Chondrocyte (in vitro differentiated cells): ENCODE data around the gene ASS1. TPM values are rescaled to one million over a fixed set of nuclear protein-coding genes. Genes with fewer than 3 reads are reported as not detected.
"Not testable (repeated sequence)": the region's sequence is repeated elsewhere in the genome, so short reads cannot be mapped to it uniquely, and the experiment has no call there.

Experiments
- DNase-seq: peaks from one replicate; pipeline ENCODE4 v3.0.0; 2021; ENCODE audit warnings: mixed read lengths, low spot score
- H3K27ac Mint-ChIP-seq: one replicate; pipeline ENCODE4 v1.8.0; 2021; ENCODE audit warnings: mild to moderate bottlenecking, moderate library complexity, mixed read lengths; ENCODE audit not compliant: unreplicated experiment
- H3K27me3 Mint-ChIP-seq: 2 replicates; pipeline ENCODE4 v1.8.0; 2021; ENCODE audit warnings: low read depth, mixed read lengths
- H3K36me3 Mint-ChIP-seq: 2 replicates; pipeline ENCODE4 v1.8.0; 2021; ENCODE audit warnings: low read depth, mixed read lengths
- H3K4me1 Mint-ChIP-seq: 2 replicates; pipeline ENCODE4 v1.8.0; 2021; ENCODE audit warnings: low read depth, mild to moderate bottlenecking, mixed read lengths
- H3K4me3 Mint-ChIP-seq: one replicate; pipeline ENCODE4 v1.8.0; 2021; ENCODE audit warnings: mild to moderate bottlenecking, moderate library complexity, mixed read lengths; ENCODE audit not compliant: unreplicated experiment
- H3K9me3 Mint-ChIP-seq: 2 replicates; pipeline ENCODE4 v1.8.0; 2021; ENCODE audit warnings: low read depth, mixed read lengths
- CTCF ChIP-seq: fragments of 200-600 bp; sonication (generic); IDR thresholded peaks from 2 replicates; pipeline ENCODE4 v1.5.0; 2021; ENCODE audit warnings: antibody characterized with exemption, mild to moderate bottlenecking, moderate library complexity
- total RNA-seq: library from RNA; stranded (reverse); gene quantifications from 3 replicates; pipeline ENCODE4 v1.2.1, GENCODE V29; 2021

The ASS1 gene
- total RNA-seq, 1 donor from 2014 or later, result 193 TPM

- Mint-ChIP-seq H3K27ac (no peak overlapping the region), H3K27me3 (peaks cover 9% of the 10 kb centered on the region), H3K4me3 (no peak overlapping the region), H3K4me1 (peaks cover 13% of the 10 kb centered on the region), H3K36me3 (no peaks in the 10 kb centered on the region), H3K9me3 (no peaks in the 10 kb centered on the region)
- DNase-seq, result peak; percentile 88
- no peak for TF ChIP-seq CTCF
Observed at GRCh38 chr9:130431536-130432303, 13.0 kb upstream of the ASS1 start.

GRCh38 chr9:130432362-130432761 lies 12.4 kb upstream of the ASS1 start:
- peaks cover 7% of the 10 kb centered on the region for H3K27me3 Mint-ChIP-seq
- no peak for DNase-seq
- peak overlapping the region; percentile 24 for H3K4me3 Mint-ChIP-seq
- no peaks in the 10 kb centered on the region for H3K36me3 Mint-ChIP-seq
- H3K27ac Mint-ChIP-seq, result no peak overlapping the region
- peak; percentile 29 for TF ChIP-seq CTCF
- no peaks in the 10 kb centered on the region for H3K9me3 Mint-ChIP-seq
- peaks cover 8% of the 10 kb centered on the region for H3K4me1 Mint-ChIP-seq

- no peak for TF ChIP-seq CTCF
- H3K9me3 Mint-ChIP-seq, result no peaks in the 10 kb centered on the region
- H3K4me1 Mint-ChIP-seq, result peaks cover 8% of the 10 kb centered on the region
- H3K27me3 Mint-ChIP-seq, result peaks cover 7% of the 10 kb centered on the region
- DNase-seq, result no peak
- no peaks in the 10 kb centered on the region for H3K36me3 Mint-ChIP-seq
- H3K4me3 Mint-ChIP-seq, result no peak overlapping the region
- H3K27ac Mint-ChIP-seq, result no peak overlapping the region
Observed at GRCh38 chr9:130432796-130433167, 12.0 kb upstream of the ASS1 start.

GRCh38 chr9:130433168-130433946 lies 11.4 kb upstream of the ASS1 start:
- DNase-seq, result no peak
- Mint-ChIP-seq H3K4me1 (peaks cover 8% of the 10 kb centered on the region), H3K4me3 (peak overlapping the region; percentile 42), H3K36me3 (no peaks in the 10 kb centered on the region), H3K27ac (no peak overlapping the region), H3K9me3 (no peaks in the 10 kb centered on the region), H3K27me3 (peaks cover 7% of the 10 kb centered on the region)
- peak; percentile 80 for TF ChIP-seq CTCF

- Mint-ChIP-seq H3K9me3 (no peaks in the 10 kb centered on the region), H3K4me3 (peak overlapping the region; percentile 42)
Observed at GRCh38 chr9:130433947-130434262, 10.9 kb upstream of the ASS1 start.

GRCh38 chr9:130434656-130435055 lies 10.1 kb upstream of the ASS1 start:
- H3K9me3 Mint-ChIP-seq, H3K27me3 Mint-ChIP-seq, H3K4me1 Mint-ChIP-seq, DNase-seq, H3K27ac Mint-ChIP-seq, H3K36me3 Mint-ChIP-seq, H3K4me3 Mint-ChIP-seq: not testable (repeated sequence)

More at GRCh38 chr9:130433947-130434262, 10.9 kb upstream of the ASS1 start:
- Mint-ChIP-seq H3K27me3 (peaks cover 7% of the 10 kb centered on the region), H3K4me1 (peaks cover 8% of the 10 kb centered on the region), H3K36me3 (no peaks in the 10 kb centered on the region), H3K27ac (no peak overlapping the region)
- TF ChIP-seq CTCF, result no peak
- DNase-seq, result no peak
